ENCODE measurements around the gene IL19.
A peak's percentile ranks its signal among the peaks of the same experiment; 100 is the strongest.

DNA sequence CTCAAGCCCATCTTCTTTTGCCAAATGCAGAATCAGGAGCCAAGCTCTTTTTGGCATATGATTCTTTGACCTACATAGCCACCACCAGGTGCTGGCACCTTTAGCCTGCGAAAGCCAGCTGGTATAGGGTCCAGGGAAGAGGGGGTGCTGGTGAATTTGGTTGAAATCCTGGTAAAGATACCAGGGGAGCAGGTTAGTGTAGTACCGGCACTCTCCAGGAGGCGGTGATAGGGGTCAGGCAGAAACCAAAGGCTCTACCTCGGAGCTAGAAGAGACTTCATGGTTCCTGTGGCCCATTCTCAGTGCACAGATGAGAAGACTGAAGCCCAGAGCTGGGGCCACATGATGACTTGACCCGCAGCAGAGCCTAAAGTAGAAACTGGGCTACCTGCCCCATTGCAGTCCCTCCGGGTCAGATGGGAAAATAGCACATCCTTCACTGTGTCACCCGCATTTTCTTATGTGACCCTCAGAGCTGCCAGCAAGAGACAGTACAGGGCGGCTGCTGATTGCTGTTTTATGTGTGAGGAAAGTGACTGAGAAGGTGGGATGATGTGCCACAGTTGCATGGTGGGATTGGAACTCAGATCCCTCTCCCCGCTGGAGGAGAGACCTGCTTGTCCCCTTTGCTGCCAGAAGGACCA is 36.0 kb upstream of the IL19 start:
- TF ChIP-seq POLR2A (IDR thresholded peaks at IDR 0.05) (no peak), CTCF (IDR thresholded peaks at IDR 0.05) (peak; percentile 60 to 72 (median 66))
